ELF-1 (cell line): Measurements from ENCODE around the gene ERG.

ENCODE experiments used
- DNase-seq: peaks from one replicate; pipeline ENCODE4 v3.0.0-alpha.2; 2016; ENCODE audit warnings: low read depth, low spot score

Gene ERG

DNA sequence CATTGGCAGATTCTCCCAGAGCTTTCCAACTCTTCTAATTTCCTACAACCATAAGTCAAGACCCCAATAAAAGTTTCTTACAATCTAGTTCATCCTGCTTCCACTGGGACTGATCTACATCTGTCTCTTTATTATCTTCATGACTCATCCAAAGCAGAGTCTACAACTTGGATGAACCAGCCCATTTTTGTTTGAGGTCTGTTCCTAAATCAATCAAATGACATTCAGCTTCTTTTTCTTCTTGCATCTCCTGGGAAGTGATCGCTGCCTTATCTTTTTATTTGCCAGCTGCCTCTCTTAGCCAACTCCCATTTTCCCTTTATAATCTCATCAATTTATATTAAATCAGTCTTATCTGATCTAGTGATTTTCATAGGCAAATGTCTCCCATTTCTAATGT lies 105.6 kb downstream of the ERG start:
- DNase-seq, result no peak

DNA sequence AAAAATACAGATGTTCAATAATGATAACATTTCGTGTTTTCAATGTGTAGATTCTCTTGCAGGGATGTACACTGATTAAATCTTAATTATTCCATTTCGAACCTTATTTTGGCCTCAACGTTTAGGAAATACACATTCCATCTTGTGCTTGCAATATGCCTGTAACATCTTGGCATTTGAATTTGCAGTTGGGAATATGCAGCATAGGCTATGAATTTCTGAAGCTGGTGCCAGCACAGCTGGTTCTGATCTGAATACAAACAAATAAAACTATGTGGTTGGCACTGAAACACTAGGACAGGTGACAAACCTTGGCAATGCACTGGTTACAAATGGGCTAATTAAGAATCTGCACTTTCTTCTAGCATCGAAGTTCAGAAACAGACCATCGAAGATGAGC lies 108.4 kb downstream of the ERG start:
- no peak for DNase-seq

DNA sequence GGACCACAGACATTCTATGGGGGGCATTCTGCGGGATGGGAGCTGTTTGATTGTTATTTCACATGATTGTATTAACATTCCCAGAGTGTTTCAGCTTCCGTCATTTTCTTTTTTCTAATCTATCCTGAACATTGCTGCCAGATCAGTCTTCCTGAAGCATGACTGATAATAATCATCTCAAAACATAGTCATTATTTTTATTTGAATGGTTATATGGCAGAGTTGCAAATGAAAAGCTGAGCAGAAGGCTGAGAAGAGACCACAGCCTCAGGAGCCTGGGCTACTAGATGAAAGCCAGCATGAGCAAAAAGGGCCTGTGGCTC lies 109.0 kb downstream of the ERG start:
- DNase-seq, result no peak

DNA sequence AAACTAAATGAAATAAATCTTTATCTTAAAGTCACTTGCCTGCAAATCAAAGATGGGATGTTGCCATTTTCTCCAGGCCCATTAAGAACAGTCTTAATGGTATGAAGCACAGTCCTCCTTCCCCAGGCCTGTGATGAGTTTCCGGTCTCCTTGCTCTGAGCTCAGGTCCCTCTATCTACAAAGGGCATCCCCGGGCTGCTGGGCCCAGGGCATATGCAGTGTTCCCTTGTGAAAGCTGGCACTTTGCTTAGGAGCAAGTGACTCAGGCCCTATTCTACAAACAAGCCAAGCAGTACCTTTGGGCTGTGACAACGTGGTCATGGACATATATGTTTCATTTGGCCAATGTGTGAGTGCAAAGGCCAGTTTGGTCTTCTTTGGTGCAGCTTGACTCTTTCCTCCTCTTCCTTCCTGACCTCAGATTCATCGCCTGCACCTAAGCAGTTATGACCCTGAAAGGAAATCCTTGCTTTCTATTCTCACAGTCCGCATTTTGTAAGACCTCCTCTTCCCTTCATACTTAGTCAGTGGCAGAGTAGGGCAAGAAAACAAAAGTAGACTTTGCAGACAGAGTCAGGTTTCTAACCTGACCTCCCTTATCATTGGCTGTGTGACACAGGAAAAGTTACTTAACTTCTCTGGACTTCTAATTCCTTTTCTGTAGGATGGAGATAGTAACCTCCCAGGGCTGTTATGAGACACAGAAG lies 109.5 kb downstream of the ERG start:
- DNase-seq, result no peak

DNA sequence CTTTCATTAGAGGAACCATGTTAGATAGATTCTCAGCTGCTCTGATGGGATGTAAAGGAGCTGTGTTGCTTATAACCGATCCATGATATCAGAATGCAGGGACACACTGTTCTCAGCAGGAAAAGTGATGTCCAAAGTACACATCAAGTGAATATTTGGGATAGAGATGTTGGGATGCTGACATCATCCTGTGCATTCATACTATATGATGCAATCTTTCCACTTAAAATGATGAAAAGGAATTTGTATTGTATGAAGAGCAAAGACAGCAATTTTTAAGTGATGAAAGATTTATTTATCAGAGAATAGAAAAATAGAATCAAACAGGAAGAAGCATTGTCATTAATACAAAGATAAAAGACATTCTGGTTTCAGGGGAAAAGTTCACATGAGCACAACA lies 110.1 kb downstream of the ERG start:
- DNase-seq, result no peak

DNA sequence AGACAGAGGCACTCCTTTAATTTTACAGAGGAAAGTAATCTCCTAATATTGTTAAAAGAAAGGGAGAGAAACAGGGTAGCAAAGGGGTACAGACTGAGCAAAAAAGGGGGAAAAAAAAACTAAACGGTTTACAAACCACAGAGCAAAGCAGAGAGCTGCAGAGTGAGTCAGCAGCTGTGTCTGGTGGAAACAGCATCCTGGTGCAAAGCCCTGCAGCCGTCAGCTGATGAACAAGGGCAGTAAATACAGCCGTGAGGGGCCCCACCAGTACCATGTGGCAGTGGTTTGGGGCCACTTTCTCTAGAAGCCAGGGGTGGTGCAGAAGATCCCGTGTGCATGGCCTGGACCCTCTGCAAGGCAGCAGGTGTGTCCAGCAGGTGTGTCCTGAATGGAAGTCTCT lies 111.3 kb downstream of the ERG start:
- DNase-seq, result peak; percentile 7

DNA sequence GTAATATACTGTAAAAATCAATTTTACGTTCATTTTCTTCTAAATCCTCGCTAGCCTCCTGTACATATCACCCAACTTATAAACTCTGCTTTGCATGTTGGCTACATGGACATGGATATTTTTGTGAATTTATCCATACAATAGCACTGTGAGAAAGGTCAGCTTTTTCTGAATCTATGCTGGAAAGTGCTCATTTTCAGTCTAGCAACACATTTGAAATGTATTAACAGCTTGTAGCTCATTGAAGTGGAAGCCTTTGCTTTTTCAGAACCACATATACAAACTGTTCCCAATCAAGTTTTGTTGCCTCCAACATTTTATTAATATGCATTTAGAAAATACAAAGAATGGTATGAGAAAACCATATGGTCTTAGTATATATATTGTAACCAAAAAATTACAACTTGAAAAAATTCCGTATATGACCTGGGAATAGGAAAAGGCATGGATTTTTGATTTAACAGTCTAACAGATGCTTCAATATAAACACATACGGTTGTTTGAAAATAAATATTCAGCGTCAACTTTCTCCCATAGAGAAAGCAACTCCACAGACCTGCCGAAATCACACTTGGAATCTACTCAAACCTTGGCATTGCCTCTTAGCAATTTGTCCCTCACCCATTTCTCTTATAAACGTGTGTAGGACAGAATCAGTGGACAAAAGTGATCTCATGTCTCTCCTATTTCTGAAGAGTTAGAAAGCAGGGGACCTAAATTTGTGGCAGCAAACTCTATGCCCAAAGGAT lies 112.7 kb downstream of the ERG start:
- DNase-seq, result no peak

DNA sequence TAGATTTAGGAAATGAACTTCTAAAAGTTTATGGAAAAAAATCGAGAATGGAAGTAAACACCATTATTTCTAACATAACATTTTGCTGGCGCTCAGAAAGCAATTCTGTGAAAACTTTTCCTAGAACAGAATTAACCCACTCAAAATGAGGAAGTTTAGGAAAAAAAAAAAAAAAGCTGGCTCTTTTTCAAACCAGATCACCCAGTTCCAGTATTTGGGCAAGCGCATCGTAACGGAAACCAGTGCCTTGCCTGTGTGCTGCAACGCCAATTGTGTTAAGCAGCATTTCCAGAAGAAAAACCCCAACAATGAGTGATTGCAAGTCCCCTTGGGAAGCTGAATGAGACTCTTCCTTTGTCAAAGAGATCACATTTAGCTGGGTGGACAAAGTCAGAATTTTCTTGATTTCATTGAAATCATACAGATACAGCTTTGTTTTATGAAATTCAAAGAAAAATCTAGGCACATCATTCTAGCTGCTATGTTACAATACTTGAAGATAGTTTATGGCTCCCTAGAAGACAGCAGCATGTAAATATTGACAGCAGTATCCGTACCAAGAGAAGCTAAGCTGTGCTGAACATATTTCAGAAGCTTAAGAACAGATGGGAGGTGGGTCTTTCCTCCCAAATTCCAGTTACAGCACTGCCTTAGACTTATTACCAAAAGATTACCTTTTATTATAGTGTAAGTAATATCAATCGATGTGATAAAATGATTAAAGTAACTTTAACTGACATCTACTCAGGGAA lies 113.4 kb downstream of the ERG start:
- no peak for DNase-seq

DNA sequence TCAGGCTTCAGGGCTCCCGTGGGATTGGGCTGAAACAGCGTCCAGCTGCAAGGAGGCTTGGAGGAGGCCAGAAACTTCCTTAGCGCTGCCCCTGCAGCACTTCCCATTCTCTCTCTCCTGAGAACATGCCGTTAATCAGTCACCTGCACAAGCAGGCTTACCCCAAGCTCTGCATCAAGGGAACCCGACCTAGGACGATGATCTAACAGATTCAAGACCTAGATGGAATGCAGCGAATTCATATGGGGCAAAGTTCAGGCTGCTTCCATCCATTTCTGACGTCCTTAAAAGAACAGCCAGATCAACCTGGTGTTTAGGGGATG lies 114.1 kb downstream of the ERG start:
- DNase-seq, result no peak

DNA sequence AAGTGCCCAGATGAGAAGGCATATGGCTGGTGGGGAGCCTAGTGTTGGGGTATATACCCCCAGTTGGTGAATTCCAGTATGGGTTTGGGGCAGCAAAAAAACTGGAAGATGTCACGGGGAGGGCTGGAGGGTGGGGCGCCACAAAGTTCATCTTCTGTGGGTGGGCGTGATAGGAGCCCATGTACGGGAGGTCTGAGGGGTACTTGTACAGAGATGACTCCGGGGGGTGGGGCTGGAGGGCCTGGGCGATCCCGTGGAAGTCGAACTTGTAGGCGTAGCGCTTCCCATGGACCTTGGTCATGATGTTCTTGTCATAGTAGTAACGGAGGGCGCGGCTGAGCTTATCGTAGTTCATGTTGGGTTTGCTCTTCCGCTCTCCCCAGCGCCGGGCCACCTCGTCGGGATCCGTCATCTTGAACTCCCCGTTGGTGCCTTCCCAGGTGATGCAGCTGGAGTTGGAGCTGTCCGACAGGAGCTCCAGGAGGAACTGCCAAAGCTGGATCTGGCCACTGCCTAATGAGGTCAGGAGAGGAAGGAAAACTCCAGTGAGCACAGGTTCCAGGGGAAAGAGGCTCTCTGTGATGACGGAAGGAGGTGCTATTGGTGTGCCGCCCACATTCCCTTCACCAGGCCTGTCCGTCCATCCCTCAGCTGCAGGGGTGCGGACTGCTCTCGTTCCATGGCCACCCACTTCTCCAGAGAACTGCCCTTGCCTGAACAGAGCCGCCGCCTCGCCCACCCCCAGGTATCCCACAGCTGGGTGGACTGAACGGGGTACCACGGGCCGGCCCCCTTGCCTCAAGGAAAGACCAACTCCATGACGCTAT lies 114.7 kb downstream of the ERG start:
- no peak for DNase-seq

DNA sequence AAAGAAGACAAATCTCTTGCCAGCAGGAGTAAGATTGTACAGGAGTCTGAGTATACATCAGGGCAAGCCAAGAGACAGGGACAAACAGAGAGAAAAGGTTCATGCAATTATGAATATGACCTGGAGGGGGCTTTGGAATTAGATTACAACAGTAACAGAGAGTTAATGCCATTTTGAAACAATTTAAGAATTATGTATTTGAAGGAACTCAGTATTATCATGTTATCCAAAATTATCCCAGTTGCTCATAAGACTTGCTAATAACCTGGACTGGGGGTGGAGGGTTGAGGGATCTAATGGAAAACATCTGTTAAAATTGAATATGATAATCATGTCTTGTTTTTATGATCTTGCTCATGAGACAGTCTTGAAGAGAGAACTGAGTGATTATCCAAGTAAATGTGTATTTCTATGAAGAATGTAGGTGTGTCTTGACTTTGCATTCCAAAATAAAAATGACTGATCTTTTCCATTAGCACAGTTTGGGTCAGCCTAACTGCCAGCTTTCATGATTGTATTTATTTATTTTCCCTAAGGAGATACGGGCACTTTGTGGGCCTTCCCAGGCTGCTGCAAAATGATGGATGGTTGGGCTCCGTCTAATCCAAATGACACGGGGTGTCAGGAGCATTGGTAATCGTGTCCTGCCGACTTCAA lies 117.7 kb downstream of the ERG start:
- DNase-seq, result no peak

DNA sequence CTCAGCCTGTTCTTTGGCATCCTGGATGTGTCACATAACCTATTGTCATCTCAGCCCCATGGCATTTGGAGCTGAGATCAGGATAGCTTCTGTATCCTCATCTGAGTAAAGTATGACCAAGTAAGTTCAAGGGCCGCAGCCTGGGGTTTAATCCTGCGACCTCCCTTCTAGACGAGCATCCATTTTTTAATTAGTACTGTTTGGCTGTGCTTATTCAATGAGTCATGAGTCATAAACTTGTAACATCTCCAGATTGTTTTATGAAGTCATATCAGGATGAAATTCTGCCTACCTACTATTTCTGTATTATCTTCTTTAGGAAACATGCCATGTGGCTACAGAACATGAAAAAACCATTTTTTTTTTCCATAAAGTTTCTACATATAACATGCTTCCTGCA lies 119.1 kb downstream of the ERG start:
- DNase-seq, result no peak

DNA sequence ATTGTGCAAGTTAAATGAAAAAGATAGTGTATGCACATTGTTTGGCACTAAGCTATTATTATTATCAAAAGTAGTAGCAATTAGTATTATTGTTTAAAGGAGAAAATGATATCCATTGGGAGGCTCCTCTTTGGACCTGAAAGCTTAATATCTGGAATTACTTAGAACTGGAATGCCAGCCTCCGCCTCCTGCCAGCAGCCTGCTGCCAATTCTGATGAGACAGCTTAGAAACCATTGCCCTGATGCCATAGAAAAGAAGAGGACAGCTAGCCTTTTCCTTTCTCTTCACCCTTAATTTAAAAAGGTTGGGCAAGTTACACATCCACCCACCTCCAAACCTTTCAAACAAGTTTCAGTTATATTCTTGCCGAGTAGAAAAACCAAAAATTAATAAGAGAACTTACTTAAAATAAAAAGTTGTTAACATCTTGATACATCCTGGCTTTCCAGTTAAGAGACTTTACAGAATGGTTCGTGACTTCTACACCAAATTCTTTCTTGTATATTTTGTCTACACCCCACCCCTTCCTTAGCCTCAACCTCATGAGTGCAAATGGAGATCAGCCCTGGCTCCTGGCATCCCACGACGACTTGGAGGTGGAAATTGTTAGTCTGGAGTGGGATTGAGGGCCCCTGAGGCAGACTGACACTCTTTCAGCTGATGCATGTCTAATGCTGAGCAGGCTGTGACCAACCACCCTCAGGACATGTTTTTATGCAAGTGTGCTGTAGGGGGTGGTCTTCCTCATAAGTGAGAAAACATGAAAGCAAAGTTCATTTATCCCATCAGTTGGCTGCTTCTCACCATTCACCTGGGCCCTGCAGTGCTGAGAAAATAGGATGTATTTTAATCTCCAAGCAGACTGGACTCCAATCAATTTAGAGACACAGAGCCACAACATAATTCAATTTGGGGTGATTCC lies 120.8 kb downstream of the ERG start:
- peak; percentile 30 for DNase-seq

DNA sequence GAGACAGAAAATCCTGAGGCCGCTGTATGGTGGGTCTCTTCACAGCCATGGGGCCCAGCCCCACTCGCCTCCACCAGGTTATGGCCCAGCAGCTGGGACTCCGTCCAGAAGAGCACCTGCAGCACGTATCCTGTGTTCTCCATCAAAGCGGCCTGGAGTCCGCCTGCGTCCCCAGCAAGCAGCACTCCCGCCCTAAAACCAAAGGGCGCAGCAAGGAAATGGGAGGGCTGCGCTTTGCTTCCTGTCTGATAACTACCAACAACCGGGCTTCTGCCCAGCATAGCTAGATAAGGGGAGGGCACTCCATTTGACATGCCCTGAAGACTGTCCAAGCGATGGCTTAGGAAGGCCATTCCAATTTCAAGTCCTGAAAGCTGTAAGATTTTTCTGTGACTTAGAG lies 121.6 kb downstream of the ERG start:
- DNase-seq, result no peak

DNA sequence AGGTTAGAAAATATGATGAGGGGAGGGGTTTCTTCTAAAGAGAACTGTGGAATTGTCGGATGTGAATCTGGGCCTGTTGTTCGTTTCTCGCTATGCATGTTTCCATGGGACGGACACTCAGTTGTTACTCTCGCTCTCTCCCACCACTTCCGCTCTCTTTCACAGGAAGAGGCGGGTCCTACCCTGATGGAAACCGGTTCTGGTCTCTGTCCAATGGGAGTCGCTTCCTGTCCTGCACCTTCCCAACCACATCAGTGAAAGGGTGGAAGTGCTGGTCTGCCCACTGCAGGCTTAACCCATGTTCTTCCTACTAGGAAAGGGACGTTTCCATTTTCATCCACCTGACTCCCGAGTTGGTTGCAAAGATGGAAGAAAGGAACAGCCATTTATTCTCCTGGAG lies 122.0 kb downstream of the ERG start:
- no peak for DNase-seq

DNA sequence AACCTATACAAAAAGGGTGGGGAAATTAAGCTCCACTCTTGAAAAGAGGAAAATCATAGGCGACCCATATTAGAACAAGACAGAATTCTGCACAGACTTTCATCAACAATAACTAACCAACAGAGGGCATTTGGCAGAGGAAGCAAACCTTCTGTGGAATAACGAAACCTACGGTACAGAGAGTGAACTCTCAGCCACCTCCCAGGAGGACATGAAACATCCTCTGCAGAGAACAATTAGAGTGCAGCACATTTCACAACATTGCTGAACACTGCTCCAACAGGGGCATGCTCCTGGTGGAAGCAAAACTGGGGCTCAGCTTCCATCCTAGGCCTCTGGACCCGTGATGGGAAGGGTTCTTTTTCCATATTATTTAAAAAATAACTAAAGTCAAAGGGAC lies 130.6 kb downstream of the ERG start:
- no peak for DNase-seq

DNA sequence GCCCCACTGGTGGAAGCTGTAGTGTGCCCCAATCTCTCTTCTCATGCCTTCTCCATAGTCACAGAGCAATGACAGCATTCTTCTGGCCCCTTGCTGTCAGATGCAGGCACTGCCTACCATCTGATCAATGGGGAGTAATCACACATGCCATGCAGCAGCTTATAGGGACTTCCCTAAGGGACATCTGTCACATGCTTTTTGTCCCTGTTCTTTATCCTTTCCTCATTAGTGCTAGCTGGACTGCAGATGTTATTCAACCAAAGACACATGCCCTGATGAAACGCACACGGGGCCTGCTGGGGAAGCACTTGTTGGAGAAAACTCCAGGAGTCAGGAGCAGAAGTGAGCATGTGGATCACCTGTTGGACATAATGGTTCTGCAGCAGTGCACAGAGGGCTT lies 132.8 kb downstream of the ERG start:
- DNase-seq, result no peak

DNA sequence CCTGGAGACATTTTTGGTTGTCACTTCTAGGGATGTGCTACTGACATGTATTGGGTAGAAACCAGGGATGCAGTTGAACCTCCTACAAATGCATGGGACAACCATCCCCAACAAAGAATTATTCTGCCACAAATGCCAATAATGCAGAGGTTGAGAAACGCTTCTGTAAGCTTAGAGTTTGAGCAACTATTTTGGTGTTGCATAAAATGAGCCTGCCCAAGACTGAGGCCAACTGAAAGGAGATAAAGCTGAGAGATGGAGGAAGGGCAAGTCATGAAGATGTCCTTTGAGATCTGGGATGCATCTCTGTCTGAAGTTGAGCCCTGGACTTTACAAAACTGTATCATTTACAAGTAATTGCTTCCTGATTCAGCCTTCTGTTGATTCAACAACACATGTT lies 134.6 kb downstream of the ERG start:
- DNase-seq, result no peak

DNA sequence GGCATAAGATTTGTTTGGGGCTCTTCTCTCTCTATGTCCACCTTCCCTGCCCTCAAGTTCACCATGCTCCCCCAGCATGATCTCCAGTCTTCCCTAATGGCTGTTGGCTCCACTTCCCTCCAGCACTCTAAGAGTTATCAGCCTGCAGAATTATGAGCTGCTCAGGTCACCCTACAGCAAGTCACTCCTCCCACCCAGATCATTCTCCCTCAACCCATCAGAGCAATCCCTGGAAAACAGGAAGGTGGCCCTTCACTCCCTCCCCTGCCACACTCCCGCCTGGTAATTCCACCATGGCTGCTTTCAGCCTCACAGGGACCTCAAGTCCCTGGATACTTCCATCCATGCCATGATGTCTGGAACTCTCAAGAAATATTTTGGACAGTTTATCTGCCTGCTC lies 137.0 kb downstream of the ERG start:
- DNase-seq, result no peak

DNA sequence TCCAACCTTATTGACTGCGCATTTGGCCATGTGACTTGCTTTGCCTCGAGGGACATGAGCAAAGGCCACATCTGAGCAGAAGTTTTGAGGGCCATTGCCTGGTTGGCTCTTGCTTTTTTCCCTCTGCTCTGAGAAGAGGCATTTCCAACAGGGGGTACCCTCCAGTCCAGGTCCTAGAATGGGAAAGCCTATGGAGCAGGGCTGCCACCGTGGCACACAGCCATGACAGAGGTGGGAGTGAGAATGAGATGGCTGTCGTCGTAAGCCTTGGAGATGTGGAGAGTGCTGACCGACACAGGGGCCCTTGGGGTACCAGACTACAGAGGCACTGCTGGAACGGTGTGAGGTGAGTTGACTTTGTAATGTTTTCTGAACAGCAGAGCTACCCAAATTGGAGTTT lies 138.4 kb downstream of the ERG start:
- no peak for DNase-seq

DNA sequence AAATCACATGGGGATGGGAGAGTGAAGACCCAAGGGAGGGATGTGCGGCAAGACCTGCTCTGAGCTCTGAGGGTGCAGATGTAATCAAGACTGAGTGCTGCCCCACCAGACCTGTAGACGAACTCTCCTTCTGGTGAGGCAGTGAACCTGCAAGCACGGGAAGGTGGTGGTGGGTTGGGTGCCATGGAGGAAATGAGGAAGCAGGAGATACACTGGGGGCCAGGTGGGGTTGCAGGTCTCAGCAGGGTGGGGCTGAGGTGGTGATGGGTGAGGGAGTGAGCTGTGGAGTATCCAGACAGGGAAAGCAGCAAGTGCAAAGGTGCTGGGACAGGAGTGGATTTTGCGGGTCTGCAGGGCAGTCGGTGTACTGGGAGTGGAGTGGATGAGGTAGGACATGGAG lies 139.2 kb downstream of the ERG start:
- DNase-seq, result no peak
